ENCODE data around the gene MAMLD1. TPM values are rescaled to one million over a fixed set of nuclear protein-coding genes. Genes with fewer than 3 reads are reported as not detected.

MAMLD1 gene
- total RNA-seq, 2 donors from 2014 or later: 1.7 to 1.9 TPM

DNA sequence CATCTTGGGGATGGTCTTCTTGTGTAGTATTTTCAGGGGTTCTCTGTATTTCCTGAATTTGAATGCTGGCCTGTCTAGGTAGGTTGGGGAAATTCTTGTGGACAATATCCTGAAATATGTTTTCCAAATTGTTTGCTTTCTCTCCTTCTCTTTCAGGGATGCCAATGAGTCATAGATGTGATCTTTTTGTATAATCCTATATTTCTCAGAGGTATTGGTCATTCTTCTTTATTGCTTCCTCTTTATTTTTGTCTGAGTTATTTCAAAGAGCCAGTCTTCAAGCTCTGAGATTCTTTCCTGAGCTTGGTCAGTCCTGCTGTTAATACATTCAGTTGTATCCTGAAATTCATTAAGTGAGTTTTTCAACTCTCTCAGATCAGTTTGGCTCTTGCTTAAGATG is 73.1 kb downstream of the MAMLD1 start:
- ATAC-seq: no peak
- DNase-seq: no peak
- Mint-ChIP-seq H3K4me3 (no peak overlapping the region), H3K27ac (no peak overlapping the region), H3K4me1 (peaks cover 2% of the 10 kb centered on the region), H3K27me3 (no peaks in the 10 kb centered on the region), H3K36me3 (ENCODE audit: low read depth) (no peaks in the 10 kb centered on the region)
- no peaks in the 10 kb centered on the region for H3K9me3 ChIP-seq (ENCODE audit: control insufficient read depth, low read length, poor library complexity, severe bottlenecking)

- no peaks in the 10 kb centered on the region for H3K9me3 ChIP-seq (ENCODE audit: control insufficient read depth, low read length, poor library complexity, severe bottlenecking)
- H3K27ac Mint-ChIP-seq: no peak overlapping the region
- ATAC-seq (no peak), DNase-seq (no peak)
- no peaks in the 10 kb centered on the region for H3K4me1 Mint-ChIP-seq
- H3K4me3 Mint-ChIP-seq: no peak overlapping the region
- no peaks in the 10 kb centered on the region for H3K36me3 Mint-ChIP-seq (ENCODE audit: low read depth)
- H3K27me3 Mint-ChIP-seq: no peaks in the 10 kb centered on the region
Observed at GRCh38 chrX:150438165-150438564, 75.0 kb downstream of the MAMLD1 start.

GRCh38 chrX:150446151-150446550 is 83.0 kb downstream of the MAMLD1 start:
- peaks cover 4% of the 10 kb centered on the region for H3K4me1 Mint-ChIP-seq
- no peak for DNase-seq
- no peak overlapping the region for H3K4me3 Mint-ChIP-seq
- ATAC-seq: no peak
- no peaks in the 10 kb centered on the region for H3K9me3 ChIP-seq (ENCODE audit: control insufficient read depth, low read length, poor library complexity, severe bottlenecking)
- H3K27me3 Mint-ChIP-seq: no peaks in the 10 kb centered on the region
- H3K27ac Mint-ChIP-seq: no peak overlapping the region
- H3K36me3 Mint-ChIP-seq (ENCODE audit: low read depth): no peaks in the 10 kb centered on the region

DNA sequence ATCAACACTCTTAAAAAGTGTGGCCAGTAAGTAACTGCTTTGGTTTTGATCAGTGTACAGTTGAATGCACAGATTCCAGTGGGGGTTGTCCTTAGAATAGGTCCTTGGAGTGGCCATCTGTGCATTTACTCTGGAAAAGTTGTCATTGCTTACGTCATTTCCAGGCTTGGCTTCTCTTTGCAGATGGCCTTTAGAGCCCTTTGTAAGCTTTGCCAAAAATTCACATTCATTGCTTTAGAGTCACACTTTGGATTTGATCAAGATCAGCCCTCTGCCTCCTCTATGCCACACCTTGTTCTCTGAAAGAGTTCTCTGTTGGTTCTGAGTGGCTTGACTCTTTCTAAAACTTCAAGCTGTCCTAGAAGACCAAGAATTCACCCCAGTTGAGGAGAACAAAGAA is 83.9 kb downstream of the MAMLD1 start:
- H3K4me3 Mint-ChIP-seq: no peak overlapping the region

DNA sequence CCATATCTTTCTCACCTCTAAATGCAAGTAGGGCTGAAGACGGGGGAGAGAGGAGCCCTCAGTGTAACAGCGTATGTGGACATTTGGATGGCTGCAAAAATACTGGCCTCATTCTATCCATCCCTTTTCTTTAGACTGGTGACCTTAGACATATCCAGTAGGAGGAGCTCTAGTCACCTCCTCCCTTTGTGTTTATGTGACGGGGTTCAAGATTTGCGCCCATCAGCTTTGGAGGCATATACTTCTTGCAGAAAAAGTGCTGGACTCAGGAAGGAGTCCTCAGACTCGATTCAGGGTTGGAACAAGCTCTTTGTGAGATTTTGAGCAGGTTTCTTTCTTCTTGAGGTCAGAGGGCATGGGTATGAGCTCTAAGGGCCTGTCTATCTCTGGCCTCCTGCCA is 86.2 kb downstream of the MAMLD1 start:
- H3K9me3 ChIP-seq (ENCODE audit: control insufficient read depth, low read length, poor library complexity, severe bottlenecking): no peaks in the 10 kb centered on the region
- peaks cover 4% of the 10 kb centered on the region for H3K36me3 Mint-ChIP-seq (ENCODE audit: low read depth)
- H3K27me3 Mint-ChIP-seq: no peaks in the 10 kb centered on the region
- H3K27ac Mint-ChIP-seq: no peak overlapping the region
- DNase-seq (no peak), ATAC-seq (no peak)
- H3K4me1 Mint-ChIP-seq: peaks cover 4% of the 10 kb centered on the region
- H3K4me3 Mint-ChIP-seq: no peak overlapping the region

More for the DNA sequence above, 83.9 kb downstream of the MAMLD1 start:
- H3K9me3 ChIP-seq (ENCODE audit: control insufficient read depth, low read length, poor library complexity, severe bottlenecking): no peaks in the 10 kb centered on the region
- H3K4me1 Mint-ChIP-seq: peaks cover 4% of the 10 kb centered on the region
- H3K27me3 Mint-ChIP-seq: no peaks in the 10 kb centered on the region
- no peaks in the 10 kb centered on the region for H3K36me3 Mint-ChIP-seq (ENCODE audit: low read depth)
- H3K27ac Mint-ChIP-seq: no peak overlapping the region
- ATAC-seq (no peak), DNase-seq (no peak)

- no peaks in the 10 kb centered on the region for H3K9me3 ChIP-seq (ENCODE audit: control insufficient read depth, low read length, poor library complexity, severe bottlenecking)
- H3K36me3 Mint-ChIP-seq (ENCODE audit: low read depth): peaks cover 5% of the 10 kb centered on the region
- no peak for DNase-seq
- peaks cover 4% of the 10 kb centered on the region for H3K4me1 Mint-ChIP-seq
- H3K4me3 Mint-ChIP-seq: no peak overlapping the region
- no peak for ATAC-seq
- no peaks in the 10 kb centered on the region for H3K27me3 Mint-ChIP-seq
- no peak overlapping the region for H3K27ac Mint-ChIP-seq
Observed at GRCh38 chrX:150450519-150451177, 87.5 kb downstream of the MAMLD1 start.

DNA sequence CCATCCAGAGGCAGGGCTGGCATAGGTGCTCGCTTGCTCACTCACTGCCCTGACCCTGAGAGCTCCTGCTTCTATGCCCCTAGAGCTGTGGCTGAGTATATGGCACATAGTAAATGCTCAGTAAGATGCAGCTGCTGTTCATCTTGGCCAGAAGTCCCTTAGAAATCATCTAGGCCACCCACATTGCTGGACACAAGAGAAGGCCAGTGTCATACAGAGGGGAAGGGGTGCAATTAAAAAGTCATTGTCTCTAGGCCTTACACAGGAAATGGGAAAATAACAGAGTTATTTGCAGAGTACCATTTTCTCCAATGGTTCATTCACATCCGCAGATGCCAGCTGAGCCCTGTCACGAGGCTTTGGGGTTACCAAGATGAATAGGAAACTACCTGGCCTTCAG is 88.8 kb downstream of the MAMLD1 start:
- Mint-ChIP-seq H3K4me3 (no peak overlapping the region), H3K27ac (no peak overlapping the region), H3K36me3 (ENCODE audit: low read depth) (peaks cover 5% of the 10 kb centered on the region), H3K27me3 (no peaks in the 10 kb centered on the region), H3K4me1 (peaks cover 4% of the 10 kb centered on the region)
- ATAC-seq (no peak), DNase-seq (no peak)
- no peaks in the 10 kb centered on the region for H3K9me3 ChIP-seq (ENCODE audit: control insufficient read depth, low read length, poor library complexity, severe bottlenecking)

DNA sequence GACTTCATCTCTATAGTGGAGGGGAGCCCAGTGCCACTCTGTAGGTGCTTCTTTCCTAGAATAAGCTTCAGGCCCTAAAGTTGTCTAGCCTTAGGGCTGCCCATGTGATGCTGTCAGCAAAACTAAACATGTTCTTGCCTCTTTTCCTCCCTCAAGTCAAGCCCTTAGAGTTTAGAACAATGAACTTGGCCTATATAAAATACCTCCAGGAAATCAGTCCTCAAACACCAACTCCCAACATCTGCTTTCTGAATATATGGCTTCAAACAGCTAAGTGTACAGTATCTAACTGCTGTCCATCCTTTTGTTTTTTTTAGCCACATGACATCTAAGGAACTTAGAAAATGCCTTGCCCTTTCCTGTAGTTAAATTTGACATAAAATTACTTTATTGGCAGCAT is 91.0 kb downstream of the MAMLD1 start:
- no peak overlapping the region for H3K27ac Mint-ChIP-seq
- no peaks in the 10 kb centered on the region for H3K9me3 ChIP-seq (ENCODE audit: control insufficient read depth, low read length, poor library complexity, severe bottlenecking)
- no peaks in the 10 kb centered on the region for H3K27me3 Mint-ChIP-seq
- ATAC-seq (no peak), DNase-seq (no peak)
- peaks cover 9% of the 10 kb centered on the region for H3K4me1 Mint-ChIP-seq
- H3K4me3 Mint-ChIP-seq: no peak overlapping the region
- H3K36me3 Mint-ChIP-seq (ENCODE audit: low read depth): peaks cover 5% of the 10 kb centered on the region

DNA sequence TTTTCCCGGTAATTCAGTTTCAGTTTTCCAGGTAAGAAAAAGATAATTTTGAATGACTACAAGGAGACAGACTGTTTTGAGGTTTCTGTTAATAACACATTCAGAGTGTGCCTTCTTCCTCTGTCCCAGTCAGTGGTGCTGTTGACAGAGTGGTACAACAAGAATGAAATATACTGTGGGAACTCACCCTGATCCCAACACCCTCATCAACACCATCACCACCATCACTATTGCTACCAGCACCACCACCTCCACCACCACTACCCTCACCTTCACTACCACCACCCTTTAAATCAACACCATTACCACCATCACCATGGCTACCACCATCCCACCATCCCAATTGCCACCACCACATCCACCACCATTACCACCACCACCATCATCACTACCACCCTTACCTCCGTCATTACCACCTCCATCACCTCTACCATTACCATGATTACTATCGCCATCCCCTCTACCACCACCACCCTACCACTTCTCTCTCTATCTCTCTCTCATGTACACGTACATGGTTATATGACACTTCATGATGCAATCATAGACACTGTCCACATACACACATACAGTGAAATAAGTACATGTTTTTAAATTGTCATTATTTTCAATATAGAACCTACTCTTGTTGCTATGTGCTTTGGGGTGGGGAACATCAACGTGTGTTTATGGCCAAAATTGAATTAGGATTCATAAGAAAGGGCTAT is 91.5 kb downstream of the MAMLD1 start:
- Mint-ChIP-seq H3K4me1 (peaks cover 14% of the 10 kb centered on the region), H3K36me3 (ENCODE audit: low read depth) (peaks cover 5% of the 10 kb centered on the region), H3K27me3 (no peaks in the 10 kb centered on the region), H3K27ac (no peak overlapping the region), H3K4me3 (no peak overlapping the region)
- no peak for DNase-seq
- H3K9me3 ChIP-seq (ENCODE audit: control insufficient read depth, low read length, poor library complexity, severe bottlenecking): no peaks in the 10 kb centered on the region
- no peak for ATAC-seq

DNA sequence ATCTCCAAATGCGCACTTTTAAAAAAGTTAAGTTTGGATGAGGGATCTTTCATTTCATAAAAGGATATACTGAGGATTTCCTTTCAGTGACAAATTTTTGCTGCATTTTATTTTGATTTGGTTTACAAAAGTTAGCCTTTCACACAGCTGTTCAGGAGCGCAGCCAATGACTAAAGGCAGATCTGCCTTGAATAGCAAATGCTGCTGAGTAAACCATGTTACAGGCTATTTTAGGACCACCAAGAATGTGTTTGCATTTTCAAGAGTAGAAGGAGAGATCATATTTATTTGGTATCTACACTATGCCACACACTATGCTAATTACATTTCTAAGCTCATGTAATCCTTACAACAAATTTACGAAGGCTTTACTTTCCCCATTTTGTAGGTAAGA is 92.1 kb downstream of the MAMLD1 start:
- peaks cover 5% of the 10 kb centered on the region for H3K36me3 Mint-ChIP-seq (ENCODE audit: low read depth)
- no peaks in the 10 kb centered on the region for H3K27me3 Mint-ChIP-seq
- H3K4me1 Mint-ChIP-seq: peaks cover 12% of the 10 kb centered on the region
- DNase-seq (no peak), ATAC-seq (no peak)
- no peaks in the 10 kb centered on the region for H3K9me3 ChIP-seq (ENCODE audit: control insufficient read depth, low read length, poor library complexity, severe bottlenecking)
- no peak overlapping the region for H3K4me3 Mint-ChIP-seq
- no peak overlapping the region for H3K27ac Mint-ChIP-seq

GRCh38 chrX:150456466-150456865 is 93.3 kb downstream of the MAMLD1 start:
- Mint-ChIP-seq H3K27me3 (no peaks in the 10 kb centered on the region), H3K4me1 (peaks cover 10% of the 10 kb centered on the region), H3K36me3 (ENCODE audit: low read depth) (peaks cover 5% of the 10 kb centered on the region), H3K27ac (no peak overlapping the region), H3K4me3 (no peak overlapping the region)
- no peaks in the 10 kb centered on the region for H3K9me3 ChIP-seq (ENCODE audit: control insufficient read depth, low read length, poor library complexity, severe bottlenecking)
- no peak for DNase-seq
- ATAC-seq: no peak

DNA sequence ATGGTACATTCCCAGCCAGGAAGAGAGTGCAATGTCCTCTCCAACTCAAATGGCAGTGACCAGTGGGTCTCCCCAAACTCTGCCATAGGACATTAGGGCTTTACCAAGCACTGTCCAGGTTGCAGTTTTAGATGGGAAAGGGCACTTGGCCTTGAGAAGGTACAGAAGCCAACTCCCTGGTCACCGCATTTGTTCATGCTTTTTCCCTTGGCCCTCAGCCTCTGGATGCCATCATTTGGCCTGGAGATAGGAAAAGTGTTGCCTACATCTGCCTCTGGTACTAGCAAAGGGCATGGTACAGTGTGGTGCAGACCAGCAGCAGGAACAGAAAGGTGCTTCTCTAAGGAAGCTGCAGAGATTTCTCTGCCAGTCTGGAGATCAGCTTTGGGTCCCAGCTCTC is 93.8 kb downstream of the MAMLD1 start:
- DNase-seq (no peak), ATAC-seq (no peak)
- H3K9me3 ChIP-seq (ENCODE audit: control insufficient read depth, low read length, poor library complexity, severe bottlenecking): no peaks in the 10 kb centered on the region
- Mint-ChIP-seq H3K4me1 (peaks cover 10% of the 10 kb centered on the region), H3K4me3 (no peak overlapping the region), H3K27ac (no peak overlapping the region), H3K36me3 (ENCODE audit: low read depth) (peaks cover 5% of the 10 kb centered on the region), H3K27me3 (no peaks in the 10 kb centered on the region)

DNA sequence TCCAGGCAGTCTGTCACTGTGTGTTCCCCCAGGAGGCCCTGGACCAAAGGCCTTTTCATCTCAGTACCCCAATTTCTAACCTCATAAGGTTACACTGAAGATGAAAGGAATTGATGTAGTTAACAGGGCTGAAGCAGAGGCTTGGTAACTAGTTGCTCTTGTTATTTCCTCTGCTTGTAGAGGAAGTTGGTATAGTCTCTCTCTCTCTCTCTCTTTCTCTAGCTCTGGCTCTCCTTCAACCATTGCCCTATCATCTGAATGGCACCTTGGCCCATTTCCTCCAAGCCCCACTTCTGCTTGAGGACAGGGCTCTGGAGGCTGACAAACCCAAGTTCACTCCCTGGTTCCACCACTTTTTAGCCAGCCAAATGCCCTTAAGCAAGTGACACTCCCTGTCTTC is 96.1 kb downstream of the MAMLD1 start:
- H3K4me3 Mint-ChIP-seq: no peak overlapping the region
- H3K9me3 ChIP-seq (ENCODE audit: control insufficient read depth, low read length, poor library complexity, severe bottlenecking): no peaks in the 10 kb centered on the region
- H3K36me3 Mint-ChIP-seq (ENCODE audit: low read depth): peaks cover 2% of the 10 kb centered on the region
- no peak for ATAC-seq
- H3K27me3 Mint-ChIP-seq: no peaks in the 10 kb centered on the region
- no peak overlapping the region for H3K27ac Mint-ChIP-seq
- DNase-seq: no peak
- H3K4me1 Mint-ChIP-seq: peaks cover 10% of the 10 kb centered on the region

GRCh38 chrX:150460063-150460462 is 96.9 kb downstream of the MAMLD1 start:
- Mint-ChIP-seq H3K36me3 (ENCODE audit: low read depth) (no peaks in the 10 kb centered on the region), H3K27ac (no peak overlapping the region), H3K4me3 (no peak overlapping the region), H3K27me3 (no peaks in the 10 kb centered on the region), H3K4me1 (peaks cover 10% of the 10 kb centered on the region)
- H3K9me3 ChIP-seq (ENCODE audit: control insufficient read depth, low read length, poor library complexity, severe bottlenecking): no peaks in the 10 kb centered on the region
- DNase-seq (no peak), ATAC-seq (no peak)

All from T-helper 17 cell (primary cell).